Stimulated activated CD4-positive, alpha-beta T cell treated with anti-CD3 and anti-CD28 coated beads, Interleukin-1b, Interleukin-23, amount 100 ng/mL, for 1 hour (primary cell): ENCODE results near the gene PPP1R1A.

Source experiments
- DNase-seq, 2 donors: peaks; one replicate each; pipeline ENCODE4 v3.0.0-alpha.2; 2020; ENCODE audit warnings: low read depth in 2 of 2

The PPP1R1A gene

DNA sequence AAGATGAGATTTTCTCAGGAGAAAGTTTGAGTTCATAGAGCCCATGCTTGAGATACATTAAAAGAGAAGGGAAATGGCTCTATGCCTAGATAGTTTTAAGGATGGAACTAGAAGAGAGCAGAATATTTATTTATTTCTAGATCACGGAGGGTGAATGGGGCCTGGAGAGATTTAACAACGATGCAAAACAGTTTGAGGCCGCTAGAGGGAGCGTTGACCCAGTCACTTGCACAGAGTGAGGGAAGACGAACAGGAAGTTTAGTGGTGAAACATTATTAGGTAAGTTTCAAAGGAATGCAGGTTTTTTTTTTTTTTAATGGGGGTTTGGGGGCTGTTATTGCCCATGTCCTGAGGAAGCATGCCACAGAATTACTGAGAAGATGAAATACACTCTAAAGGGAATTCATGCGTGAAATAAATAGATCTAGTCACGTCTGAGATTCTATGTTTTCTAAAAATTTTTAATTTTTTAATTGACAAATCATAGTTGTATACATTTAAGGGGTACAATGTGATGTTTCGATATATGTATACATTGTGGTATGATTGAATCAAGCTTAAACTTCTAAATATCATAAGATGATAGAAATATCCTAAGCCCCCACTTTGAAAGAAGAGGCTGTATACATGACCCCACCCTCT, 14.8 kb upstream of the PPP1R1A start:
- DNase-seq: peak; percentile 19 to 33

DNA sequence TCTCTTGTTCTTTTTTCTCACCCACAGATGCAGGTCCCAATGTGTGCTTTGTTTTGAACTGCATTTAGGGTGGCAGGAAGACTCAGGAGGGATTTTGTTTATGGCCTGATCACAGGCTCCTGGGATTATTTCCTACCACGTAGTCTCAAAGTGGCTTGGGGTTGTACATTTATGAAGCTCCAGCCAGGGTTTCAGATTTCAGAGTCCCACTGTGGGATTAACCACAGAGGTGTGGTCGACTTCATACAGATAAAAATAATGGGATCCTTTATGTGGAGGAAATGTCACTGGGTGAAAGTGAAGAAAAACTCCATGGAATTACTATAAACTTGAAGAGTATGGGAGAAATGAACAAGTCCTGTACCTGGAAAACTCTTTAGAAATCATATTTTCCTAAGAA, 14.2 kb upstream of the PPP1R1A start:
- no peak for DNase-seq

DNA sequence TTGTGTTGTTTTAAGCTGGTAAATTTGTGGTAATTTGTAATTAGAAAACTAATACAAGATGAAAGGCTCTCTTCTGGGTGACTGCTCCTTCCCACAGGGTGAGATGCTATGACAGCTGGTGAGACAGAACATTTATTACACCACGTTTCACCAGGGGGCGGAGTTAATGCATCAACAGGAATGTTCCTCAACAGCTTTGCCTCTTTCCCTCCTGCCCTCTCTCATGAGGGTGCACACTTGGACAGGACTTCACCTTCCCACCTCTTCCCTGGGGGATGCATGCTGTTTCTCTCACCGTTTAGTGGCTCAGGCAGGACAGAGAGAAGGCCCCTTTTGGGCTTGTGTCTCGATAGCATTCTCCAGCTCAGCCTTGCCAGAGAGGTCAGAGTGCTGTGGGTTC, 13.4 kb upstream of the PPP1R1A start:
- no peak for DNase-seq

DNA sequence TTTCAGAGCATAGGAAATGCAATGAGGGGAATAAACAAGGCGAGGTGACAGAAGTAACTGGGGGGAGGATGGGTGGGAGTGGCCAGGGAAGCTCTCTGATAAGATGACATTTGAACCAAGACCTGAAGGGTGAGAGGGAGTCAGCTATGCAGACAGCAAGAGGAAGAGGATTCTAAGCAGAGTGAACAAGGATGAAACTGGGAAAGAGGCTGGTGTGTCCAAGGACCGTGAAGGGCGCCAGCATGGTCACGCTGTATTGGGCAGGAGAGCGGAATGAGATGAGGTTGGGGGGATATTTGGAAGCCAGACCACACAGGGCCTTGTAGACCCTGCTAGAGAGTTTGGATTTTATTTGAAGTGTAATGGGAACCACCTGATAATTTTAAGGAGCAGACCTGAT, 10.5 kb upstream of the PPP1R1A start:
- no peak for DNase-seq

- peak in 1 of 2 donors; percentile 37 for DNase-seq
These were observed 8.1 kb upstream of the PPP1R1A start for GRCh38 chr12:54596526-54596946.

DNA sequence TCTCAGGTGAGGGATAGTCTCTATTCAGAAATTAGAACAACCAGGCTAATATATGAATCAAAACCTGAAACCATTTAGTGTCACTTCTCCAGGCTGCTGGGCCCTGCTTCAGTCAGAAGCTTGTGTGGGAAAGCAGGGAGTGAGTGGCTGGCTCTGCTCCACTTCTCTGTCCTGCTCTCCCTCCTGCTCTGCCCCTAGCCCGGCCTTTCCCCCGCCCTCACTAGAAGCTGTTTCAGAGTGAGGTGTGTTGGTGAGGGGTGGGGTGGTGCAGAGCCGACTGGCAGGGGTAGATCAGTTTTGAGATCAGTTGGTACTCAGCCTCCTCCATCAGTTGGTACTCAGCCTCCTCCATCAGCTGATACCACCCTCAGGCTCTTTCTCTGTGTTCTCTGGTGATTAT, 7.0 kb upstream of the PPP1R1A start:
- no peak for DNase-seq

GRCh38 chr12:54593725-54594124, 5.3 kb upstream of the PPP1R1A start:
- no peak for DNase-seq

GRCh38 chr12:54593135-54593534, 4.7 kb upstream of the PPP1R1A start:
- DNase-seq: no peak

DNA sequence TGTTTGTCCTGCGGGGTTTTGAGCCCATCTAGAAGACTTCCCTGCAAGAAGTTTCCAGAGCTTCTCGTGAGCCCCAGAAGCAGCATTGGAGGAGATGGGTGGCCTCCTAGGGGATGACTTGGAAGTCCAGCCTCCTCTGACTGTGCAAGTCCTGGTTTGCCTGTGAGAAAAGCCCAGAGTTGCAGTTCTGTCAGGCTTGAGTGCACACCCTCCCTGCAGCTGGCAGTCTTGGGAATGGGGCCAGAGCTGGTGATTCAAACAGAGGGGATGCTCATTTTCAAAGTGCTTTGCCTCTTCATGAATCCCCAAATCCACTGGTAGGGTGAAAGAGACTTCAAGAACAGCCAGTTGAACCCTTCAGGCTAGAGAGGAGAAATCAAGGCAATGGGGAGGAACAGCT, 3.9 kb upstream of the PPP1R1A start:
- no peak for DNase-seq

- no peak for DNase-seq
These were observed 2.6 kb upstream of the PPP1R1A start for GRCh38 chr12:54590978-54591591.

GRCh38 chr12:54589964-54590363, 1.5 kb upstream of the PPP1R1A start:
- no peak for DNase-seq

- DNase-seq: no peak
These were observed 420 bp upstream of the PPP1R1A start for GRCh38 chr12:54588890-54589267.

- no peak for DNase-seq
These were observed 1.1 kb downstream of the PPP1R1A start for GRCh38 chr12:54587315-54587873.

- DNase-seq: no peak
These were observed 1.8 kb downstream of the PPP1R1A start for GRCh38 chr12:54586620-54587019.

GRCh38 chr12:54585243-54585642, 3.2 kb downstream of the PPP1R1A start:
- DNase-seq: no peak

GRCh38 chr12:54584128-54584527, 4.3 kb downstream of the PPP1R1A start:
- DNase-seq: no peak

DNA sequence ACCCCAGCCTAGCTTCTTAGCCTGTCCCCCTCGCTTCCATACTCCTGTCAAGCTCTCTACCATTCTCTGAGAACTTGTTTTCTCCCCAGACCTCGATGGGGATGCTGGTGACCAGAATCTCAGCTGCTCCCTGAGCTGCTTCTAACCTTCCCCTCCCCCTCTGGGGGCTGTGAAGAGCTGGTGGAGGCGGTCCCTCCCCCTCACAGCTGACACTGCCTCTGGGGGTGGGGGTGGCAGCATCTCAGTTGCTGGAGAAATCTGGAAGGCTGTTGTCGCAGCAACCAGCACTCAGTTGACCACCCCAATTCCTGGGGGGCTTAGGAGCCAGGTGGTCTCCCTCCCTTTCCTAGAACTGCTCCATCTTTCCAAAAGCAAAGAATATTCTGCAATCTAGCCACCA, 4.7 kb downstream of the PPP1R1A start:
- no peak for DNase-seq

- DNase-seq: no peak
These were observed 7.0 kb downstream of the PPP1R1A start for GRCh38 chr12:54581412-54581811.

DNA sequence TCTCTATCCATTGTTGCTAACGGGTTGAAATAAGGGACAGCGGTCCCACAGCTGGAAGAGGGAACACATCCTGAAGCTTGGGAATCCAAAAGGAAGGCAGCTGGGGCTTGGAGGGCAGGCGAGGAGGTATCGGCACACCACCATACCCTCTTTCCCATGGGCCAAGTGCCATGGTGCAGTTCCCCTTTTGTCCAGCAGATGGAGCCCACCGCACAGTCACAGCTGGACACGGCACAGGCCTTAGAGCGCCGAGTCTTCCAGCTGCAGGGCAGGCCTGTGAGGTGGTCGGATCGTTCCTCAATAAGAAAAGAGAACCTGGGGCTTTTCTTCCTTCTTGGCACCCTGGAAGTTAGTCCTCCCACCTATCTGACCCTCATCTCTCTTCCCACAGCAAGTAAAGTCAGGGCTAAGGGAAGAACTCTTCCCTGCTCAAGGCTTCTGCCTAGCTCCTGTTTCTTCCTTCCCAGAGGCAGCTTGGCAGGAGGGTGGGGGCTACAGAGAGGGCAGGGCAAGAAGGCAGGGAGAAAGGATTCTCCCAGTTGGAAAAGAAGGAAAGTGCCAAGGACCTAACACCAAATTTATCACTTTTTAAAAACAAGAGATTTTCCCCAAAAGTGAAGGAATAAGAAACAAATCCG, 8.6 kb downstream of the PPP1R1A start:
- DNase-seq: peak; percentile 57 to 76

GRCh38 chr12:54579258-54579657, 9.2 kb downstream of the PPP1R1A start:
- DNase-seq: no peak

DNA sequence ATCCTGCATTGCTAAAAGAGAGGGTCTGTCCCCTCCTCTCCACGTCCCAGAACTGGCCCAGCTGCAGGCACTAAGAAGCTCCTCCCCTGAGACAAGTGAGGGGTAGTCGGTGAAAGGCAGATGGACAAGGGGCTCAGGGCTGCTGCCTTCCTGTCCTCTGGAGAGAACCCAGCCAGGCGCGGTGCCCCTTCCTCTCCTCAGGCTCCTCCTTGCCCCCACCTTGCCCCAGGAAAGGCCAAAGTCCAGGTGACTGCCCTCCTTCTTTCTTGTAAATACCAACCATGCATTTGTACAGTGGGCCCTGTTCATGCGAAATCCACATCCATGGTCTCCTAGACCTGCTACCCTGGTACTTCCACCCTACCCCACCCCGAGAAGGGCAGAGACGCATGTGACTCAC, 9.7 kb downstream of the PPP1R1A start:
- no peak for DNase-seq

- no peak for DNase-seq
These were observed 15.6 kb downstream of the PPP1R1A start for GRCh38 chr12:54572881-54573280.
